GM21360 (cell line): ENCODE measurements around the gene MT1M.
A peak's percentile ranks its signal among the peaks of the same experiment; 100 is the strongest.
"Not testable (repeated sequence)": the region's sequence is repeated elsewhere in the genome, so short reads cannot be mapped to it uniquely, and the experiment has no call there.

Experiments used
- ATAC-seq: cut with Tn5 transposase; IDR thresholded peaks from one replicate; pipeline ENCODE4 v1.9.1; 2021; ENCODE audit warnings: mild to moderate bottlenecking, moderate library complexity; ENCODE audit not compliant: unreplicated experiment

Gene MT1M

DNA sequence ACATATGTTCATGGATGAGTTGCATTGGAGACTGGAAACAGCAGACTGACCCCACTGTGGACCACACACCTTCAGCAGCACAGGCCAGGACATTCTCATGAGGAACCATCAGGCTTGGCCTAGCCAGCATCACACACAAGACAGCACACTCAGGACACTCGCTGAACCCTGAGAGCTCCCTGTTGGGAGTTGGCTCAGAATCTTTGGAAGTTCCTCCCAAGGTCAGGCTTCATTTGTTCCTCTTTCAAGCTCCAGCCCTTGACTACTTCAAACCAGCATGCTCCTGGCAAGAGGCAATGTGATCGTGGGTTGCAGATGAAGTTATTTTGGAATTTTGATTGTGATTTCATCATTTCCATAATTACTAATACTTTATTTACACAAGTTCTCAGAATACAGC is 39.2 kb downstream of the MT1M start:
- ATAC-seq: not testable (repeated sequence)

DNA sequence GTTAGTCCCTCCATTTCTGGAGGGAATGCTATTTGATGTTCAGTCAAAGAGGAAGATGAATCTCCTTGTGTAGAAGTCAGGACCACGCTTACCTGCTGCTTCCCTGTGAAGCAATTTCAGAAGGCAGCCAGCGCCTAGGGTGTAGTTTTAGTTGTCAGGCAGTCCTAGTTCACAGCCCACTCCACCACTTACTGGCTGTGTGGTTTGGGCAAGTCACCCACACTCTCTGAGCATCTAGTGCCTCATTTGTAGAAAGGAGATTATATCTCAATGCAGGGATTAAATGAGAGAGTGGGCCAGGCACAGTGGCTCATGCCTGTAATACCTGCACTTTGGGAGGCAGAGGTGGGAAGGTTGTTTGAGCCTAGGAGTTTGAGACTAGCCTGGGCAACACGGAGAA is 39.7 kb downstream of the MT1M start:
- not testable (repeated sequence) for ATAC-seq

DNA sequence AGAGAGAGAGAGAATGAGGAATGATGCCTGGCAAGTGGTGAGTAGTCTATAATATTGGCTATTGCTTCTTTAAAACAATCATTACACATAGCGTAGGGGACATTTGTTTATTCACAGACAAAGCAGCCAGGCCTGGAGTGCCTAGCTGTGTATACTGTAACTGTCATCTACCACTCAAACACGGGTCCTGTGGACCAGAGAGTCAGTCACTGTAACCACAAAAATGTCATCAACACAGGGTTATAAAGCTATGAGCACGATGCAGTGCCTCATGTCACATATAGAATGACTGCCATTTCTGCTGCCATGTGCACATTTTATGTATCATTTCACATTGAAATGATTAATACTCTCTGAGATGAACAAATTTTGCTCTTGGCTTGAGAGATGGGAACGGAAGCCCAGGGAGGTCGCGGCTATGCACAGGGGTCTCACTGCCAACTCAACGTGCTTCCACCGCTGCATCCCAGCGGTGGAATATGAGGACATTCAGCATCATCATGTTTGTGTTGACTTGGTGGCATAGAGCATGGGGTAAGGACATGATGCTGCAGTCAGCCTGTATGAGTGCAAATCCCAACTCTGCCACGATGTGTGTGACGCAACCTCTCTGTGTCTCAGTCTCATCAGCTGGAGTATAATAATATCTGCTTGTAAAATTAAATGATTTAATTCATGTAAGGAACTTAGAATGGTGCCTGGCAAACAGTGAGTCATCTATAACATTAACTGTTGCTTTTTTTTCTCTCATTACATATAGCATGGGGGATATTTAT is 40.5 kb downstream of the MT1M start:
- ATAC-seq: no peak

GRCh38 chr16:56673921-56674320 is 41.5 kb downstream of the MT1M start:
- no peak for ATAC-seq

- ATAC-seq: not testable (repeated sequence)
Measured at GRCh38 chr16:56674570-56674969, 42.1 kb downstream of the MT1M start.

- no peak for ATAC-seq
Measured at GRCh38 chr16:56675685-56676210, 43.3 kb downstream of the MT1M start.

DNA sequence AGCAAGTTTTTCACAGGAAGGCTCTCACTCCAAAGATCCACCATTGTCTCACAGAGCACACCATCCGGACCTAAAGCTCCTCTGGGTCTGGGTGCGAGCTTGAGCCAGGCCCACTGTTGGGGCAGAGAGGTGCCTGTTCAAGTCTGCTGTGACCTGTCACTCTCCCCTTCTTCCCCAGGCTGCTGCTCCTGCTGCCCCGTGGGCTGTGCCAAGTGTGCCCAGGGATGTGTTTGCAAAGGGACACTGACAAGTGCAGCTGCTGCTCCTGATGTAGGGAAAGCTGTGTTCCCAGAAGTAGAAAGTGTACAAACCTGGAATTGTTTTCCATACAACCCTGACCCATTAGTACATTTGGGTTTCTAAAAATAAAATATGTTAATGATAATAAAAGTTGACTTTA is 45.0 kb downstream of the MT1M start:
- no peak for ATAC-seq

GRCh38 chr16:56679078-56679730 is 46.7 kb downstream of the MT1M start:
- no peak for ATAC-seq

- ATAC-seq: no peak
Measured at GRCh38 chr16:56679818-56680217, 47.4 kb downstream of the MT1M start.

- peak; percentile 97 for ATAC-seq
Measured at GRCh38 chr16:56681939-56682702, 49.7 kb downstream of the MT1M start, which contains the start of gene MT1X. Gene MT1X (plus strand): TSS chr16:56682470. CDS start chr16:56682541, 71 bp downstream.

- ATAC-seq: no peak
Measured at GRCh38 chr16:56682703-56683397, 50.4 kb downstream of the MT1M start.
